ENCODE data around the gene MPPED1. TPM values are rescaled to one million over a fixed set of nuclear protein-coding genes. Genes with fewer than 3 reads are reported as not detected.

The MPPED1 gene
- total and polyA plus RNA-seq, 2 donors (not counting 3 experiments of a cell fraction or from before 2014, with no cell fraction given), result not detected

DNA sequence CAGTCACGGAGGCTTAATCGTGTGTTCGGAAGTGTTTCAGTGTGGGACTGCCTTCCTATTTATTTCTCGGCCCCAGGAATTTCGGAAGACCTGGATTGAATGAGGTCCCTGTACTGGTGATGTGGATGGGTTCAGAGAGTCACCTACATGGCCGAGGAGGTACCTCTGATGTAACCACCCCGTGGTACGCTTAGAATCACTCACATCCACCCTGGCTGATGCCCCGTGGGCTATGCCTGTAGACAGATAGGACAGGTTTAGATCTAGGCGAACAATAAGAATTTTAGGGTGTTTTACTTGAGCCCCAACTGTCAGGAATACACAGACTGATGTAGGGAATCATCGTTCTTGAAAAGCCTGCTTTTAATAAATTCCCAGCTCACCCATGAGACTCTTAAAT lies 2.0 kb downstream of the MPPED1 start:
- H3K9me3 ChIP-seq (replicated peaks; ENCODE audit: control insufficient read depth, insufficient read depth, low read length), result no peaks in the 10 kb centered on the region
- no peak overlapping the region for H3K4me2 ChIP-seq (ENCODE audit: insufficient read depth, low read length)
- ChIA-PET POLR2A (no interaction called here), CTCF (no interaction called here)
- H3K27me3 ChIP-seq (ENCODE audit: control insufficient read depth in 2 of 2, insufficient read depth in 2 of 2, low read length in 2 of 2), result peaks cover 33 to 38% of the 10 kb centered on the region in 2 experiments
- no peaks in the 10 kb centered on the region for H3K9me1 ChIP-seq (replicated peaks; ENCODE audit: control insufficient read depth, extremely low read depth, insufficient read depth, low read length)
- H3K27ac ChIP-seq (ENCODE audit: insufficient read depth, low read depth, low read length), result no peak overlapping the region
- no peaks in the 10 kb centered on the region for H3K79me2 ChIP-seq (ENCODE audit: control insufficient read depth, insufficient read depth, low read length)
- FAIRE-seq, result no peak
- no peak overlapping the region for H3K4me3 ChIP-seq (replicated peaks in 1 of 3; ENCODE audit: insufficient read depth in 1 of 3, low read depth in 1 of 3, low read length in 3 of 3)
- TF ChIP-seq, protein P1, sequence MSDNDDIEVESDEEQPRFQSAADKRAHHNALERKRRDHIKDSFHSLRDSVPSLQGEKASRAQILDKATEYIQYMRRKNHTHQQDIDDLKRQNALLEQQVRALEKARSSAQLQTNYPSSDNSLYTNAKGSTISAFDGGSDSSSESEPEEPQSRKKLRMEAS (IDR thresholded peaks at IDR 0.05; ENCODE audit: insufficient read depth, insufficient read length), result no peak
- TF ChIP-seq, protein P2, sequence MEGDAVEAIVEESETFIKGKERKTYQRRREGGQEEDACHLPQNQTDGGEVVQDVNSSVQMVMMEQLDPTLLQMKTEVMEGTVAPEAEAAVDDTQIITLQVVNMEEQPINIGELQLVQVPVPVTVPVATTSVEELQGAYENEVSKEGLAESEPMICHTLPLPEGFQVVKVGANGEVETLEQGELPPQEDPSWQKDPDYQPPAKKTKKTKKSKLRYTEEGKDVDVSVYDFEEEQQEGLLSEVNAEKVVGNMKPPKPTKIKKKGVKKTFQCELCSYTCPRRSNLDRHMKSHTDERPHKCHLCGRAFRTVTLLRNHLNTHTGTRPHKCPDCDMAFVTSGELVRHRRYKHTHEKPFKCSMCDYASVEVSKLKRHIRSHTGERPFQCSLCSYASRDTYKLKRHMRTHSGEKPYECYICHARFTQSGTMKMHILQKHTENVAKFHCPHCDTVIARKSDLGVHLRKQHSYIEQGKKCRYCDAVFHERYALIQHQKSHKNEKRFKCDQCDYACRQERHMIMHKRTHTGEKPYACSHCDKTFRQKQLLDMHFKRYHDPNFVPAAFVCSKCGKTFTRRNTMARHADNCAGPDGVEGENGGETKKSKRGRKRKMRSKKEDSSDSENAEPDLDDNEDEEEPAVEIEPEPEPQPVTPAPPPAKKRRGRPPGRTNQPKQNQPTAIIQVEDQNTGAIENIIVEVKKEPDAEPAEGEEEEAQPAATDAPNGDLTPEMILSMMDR (IDR thresholded peaks at IDR 0.05; ENCODE audit: extremely low read depth in 1 of 2, insufficient read depth in 1 of 2, low read depth in 1 of 2, low read length in 2 of 2), result no peak
- TF ChIP-seq JUN (IDR thresholded peaks at IDR 0.05; ENCODE audit: borderline replicate concordance, insufficient read depth, insufficient read length, low read depth) (no peak), FOS (IDR thresholded peaks at IDR 0.05; ENCODE audit: borderline replicate concordance, insufficient read depth, low read length) (no peak), EZH2 (IDR thresholded peaks at IDR 0.05; ENCODE audit: borderline replicate concordance, low read depth, low read length, severe bottlenecking) (no peak), POLR2A (IDR thresholded peaks at IDR 0.05; ENCODE audit: low read depth, low read length) (no peak), GATA2 (IDR thresholded peaks at IDR 0.05; ENCODE audit: insufficient read depth, insufficient read length, low read depth, low read length) (no peak), MYC (IDR thresholded peaks at IDR 0.05; ENCODE audit: low read depth, low read length) (no peak), POLR2AphosphoS5 (IDR thresholded peaks at IDR 0.05; ENCODE audit: insufficient read depth, low read depth, low read length) (no peak)
- dilution Hi-C loops (cut with MboI; ENCODE audit: extremely low pct_ligation_motif_present, low sequenced_read_pairs) (no loop called here), intact Hi-C loops (cut with micrococcal nuclease) (no loop called here)
- H3K36me3 ChIP-seq (ENCODE audit: control insufficient read depth in 2 of 2, extremely low read depth in 1 of 2, insufficient read depth in 2 of 2, low read length in 2 of 2), result no peaks in the 10 kb centered on the region
- H2AFZ ChIP-seq (ENCODE audit: low read depth, low read length), result no peak overlapping the region
- no peak for DNase-seq (ENCODE audit: low read depth, low spot score)
- BruUV-seq (replicated peaks), result no TSS peak
- no peaks in the 10 kb centered on the region for H4K20me1 ChIP-seq (replicated peaks; ENCODE audit: control insufficient read depth, extremely low read depth, insufficient read depth, low read length)
- no peaks in the 10 kb centered on the region for H3K4me1 ChIP-seq (ENCODE audit: control insufficient read depth, extremely low read depth, insufficient read depth, low read length)
- H3K9ac ChIP-seq (replicated peaks; ENCODE audit: extremely low read depth, insufficient read depth, low read length), result no peak overlapping the region
